ENCODE results near the gene CFAP97. TPM values are rescaled to one million over a fixed set of nuclear protein-coding genes. Genes with fewer than 3 reads are reported as not detected.

Gene CFAP97
- 52.4 TPM for total RNA-seq

GRCh38 chr4:185203486-185204237, at the start of gene CFAP97:
CFAP97 (minus strand) TSS chr4:185204000; CDS start chr4:185191196, 12,804 bp downstream.

GRCh38 chr4:185209031-185209851, 5.4 kb upstream of the CFAP97 start, which contains the start of gene SNX25:
SNX25 (plus strand) TSS chr4:185209598; CDS start chr4:185209827, 229 bp downstream.

GRCh38 chr4:185142912-185143600, 60.7 kb downstream of the CFAP97 start, which contains the start of gene SLC25A4:
SLC25A4 (plus strand) TSS chr4:185143266; CDS start chr4:185143373, 107 bp downstream.

Other genes starting within 250 kb of the CFAP97 start
- gene HELT, start 185.5 kb downstream of the CFAP97 start, total RNA-seq: 1.0 TPM
- 36.1 TPM for gene SLC25A4, start 60.7 kb downstream of the CFAP97 start, total RNA-seq
- gene SNX25, start 5.6 kb upstream of the CFAP97 start, total RNA-seq: 56.1 TPM
- gene LRP2BP, start 191.9 kb upstream of the CFAP97 start, total RNA-seq: 9.7 TPM
- gene ANKRD37, start 192.8 kb upstream of the CFAP97 start, total RNA-seq: 71.8 TPM
- 60.0 TPM for gene UFSP2, start 222.0 kb upstream of the CFAP97 start, total RNA-seq